NCI-H526 (cell line): ENCODE data around the gene ZFP42.
"Not testable (repeated sequence)": the region's sequence is repeated elsewhere in the genome, so short reads cannot be mapped to it uniquely, and the experiment has no call there.

Experiments
- DNase-seq, 2 experiments: peaks; one replicate each; lab custom pipeline; 2025; lab: John Stamatoyannopoulos, UW

Gene ZFP42

GRCh38 chr4:188021548-188022249, 26.1 kb downstream of the ZFP42 start:
- DNase-seq = peak in 1 of 2 experiments; percentile 36

DNA sequence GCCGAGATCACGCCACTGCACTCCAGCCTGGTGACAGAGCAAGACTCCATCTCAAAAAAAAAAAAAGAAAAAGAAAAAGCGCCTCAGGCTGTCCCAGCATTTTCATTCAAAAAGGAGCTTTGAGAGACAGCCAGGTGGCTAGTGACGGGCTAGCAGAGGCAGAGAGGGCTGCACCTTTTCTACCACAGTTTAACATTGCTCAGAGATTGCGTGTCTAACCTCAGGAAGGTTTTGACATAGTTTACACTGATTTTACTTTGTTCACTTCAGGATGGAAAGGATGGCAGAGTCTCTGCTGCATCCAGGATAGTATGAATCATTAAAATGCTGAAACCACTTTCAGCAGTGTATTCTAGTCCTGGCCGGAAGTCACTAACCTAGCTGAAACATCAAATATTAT, 28.1 kb downstream of the ZFP42 start:
- peak in 1 of 2 experiments; percentile 30 for DNase-seq

DNA sequence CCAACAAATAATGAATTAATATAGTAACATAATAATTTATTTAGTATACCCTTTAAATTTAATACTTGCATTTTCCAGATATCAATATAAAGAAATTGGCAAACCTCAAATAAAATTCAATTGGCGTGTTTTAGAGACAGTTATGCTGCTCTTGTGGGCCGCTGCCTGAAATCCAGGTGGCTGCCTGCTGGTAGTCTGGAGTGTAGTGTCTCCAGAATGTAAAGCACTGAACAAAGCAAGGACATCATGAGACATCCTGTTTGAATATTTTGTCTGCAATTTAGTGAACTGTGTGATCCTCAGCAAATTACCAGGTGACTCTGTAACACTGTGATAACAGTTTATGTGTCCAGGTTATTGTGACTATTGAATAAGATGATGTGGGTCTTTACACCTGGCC, 29.9 kb downstream of the ZFP42 start:
- DNase-seq = peak in 1 of 2 experiments; percentile 4

DNA sequence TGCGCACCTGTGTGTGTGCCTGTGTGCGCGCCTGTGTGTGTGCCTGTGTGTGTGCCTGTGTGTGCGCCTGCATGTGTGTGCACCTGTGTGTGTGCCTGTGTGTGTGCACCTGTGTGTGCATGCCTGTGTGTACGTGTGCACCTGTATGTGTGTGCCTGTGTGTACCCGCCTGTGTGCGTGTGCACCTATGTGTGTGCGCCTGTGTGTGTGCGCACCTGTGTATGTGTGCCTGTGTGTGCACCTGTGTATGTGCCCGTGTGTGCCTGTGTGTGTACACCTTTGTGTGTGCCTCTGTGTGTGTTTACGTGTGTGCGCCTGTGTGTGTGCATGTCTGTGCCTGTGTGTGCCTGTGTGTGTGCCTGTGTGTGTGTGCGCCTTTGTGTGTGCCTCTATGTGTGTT, 33.5 kb downstream of the ZFP42 start:
- DNase-seq = no peak

DNA sequence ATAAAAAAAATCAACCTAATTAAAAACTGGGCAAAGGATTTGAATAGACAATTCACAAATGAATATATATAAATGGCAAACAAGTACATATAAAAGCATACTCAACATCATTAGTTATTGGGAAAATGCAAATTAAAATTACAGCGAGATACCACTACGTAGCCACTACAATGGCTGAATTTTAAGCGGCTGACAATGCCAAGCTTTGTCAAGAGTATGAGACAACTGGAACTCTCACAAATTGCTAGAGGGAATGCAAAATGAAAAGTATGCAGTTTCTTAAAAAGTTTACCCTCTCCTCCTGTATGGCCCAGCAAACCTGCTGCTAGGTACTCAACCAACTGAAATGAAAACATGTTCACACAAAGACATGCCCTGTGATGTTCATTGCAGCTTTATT, 34.8 kb downstream of the ZFP42 start:
- peak; percentile 27 to 40 for DNase-seq

GRCh38 chr4:188031751-188032150, 36.2 kb downstream of the ZFP42 start:
- DNase-seq = no peak

- DNase-seq = no peak
These were observed 36.6 kb downstream of the ZFP42 start for GRCh38 chr4:188032170-188032569.

DNA sequence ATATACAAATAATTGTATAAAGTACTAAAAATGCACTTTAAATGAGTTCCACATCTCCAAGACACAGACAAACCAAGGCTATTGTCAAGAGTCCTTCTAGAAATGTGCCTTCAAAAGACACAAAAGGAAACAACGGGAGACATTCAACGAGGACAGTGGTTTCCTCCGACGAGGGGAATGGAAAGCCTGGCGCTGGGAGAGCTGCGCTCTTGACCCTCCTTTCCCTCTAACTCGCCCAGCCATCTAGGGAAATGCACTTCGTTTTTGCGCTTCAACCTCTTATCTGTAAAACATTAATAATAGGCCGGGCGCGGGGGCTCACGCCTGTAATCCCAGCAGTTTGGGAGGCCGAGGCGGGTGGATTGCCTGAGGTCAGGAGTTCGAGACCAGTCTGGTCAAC, 37.0 kb downstream of the ZFP42 start:
- DNase-seq = no peak

DNA sequence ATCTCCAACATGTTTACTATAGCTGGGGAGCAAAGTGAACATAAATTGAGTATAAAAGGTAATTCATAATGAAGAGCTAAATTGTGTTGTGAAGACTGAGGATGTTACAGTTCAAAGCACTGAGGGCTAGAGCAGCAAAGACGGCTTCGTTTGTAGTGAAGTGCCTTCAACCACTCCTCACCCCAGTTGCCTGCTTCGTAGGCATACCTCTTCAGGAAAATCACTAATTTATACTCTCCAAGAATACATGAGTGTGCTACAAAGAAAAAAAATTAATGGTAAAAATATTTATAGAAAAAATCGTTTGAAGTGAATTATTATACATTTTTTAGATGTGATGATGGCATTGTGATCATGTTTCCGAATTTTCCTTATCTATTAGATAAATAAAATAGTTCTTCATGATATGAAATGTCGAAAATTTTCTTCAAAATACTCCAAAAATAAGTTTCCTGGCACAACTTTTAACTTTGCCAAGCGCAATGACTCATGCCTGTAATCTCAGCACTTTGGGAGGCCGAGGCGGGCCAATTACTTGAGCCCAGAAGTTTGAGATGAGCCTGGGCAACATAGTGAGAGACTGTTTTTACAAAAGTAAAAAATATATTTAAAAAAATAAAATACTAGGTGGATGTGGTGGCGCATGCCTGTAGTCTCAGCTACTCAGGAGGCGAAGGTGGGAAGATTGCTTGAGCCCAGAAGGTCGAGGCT, 41.6 kb downstream of the ZFP42 start:
- DNase-seq = no peak

DNA sequence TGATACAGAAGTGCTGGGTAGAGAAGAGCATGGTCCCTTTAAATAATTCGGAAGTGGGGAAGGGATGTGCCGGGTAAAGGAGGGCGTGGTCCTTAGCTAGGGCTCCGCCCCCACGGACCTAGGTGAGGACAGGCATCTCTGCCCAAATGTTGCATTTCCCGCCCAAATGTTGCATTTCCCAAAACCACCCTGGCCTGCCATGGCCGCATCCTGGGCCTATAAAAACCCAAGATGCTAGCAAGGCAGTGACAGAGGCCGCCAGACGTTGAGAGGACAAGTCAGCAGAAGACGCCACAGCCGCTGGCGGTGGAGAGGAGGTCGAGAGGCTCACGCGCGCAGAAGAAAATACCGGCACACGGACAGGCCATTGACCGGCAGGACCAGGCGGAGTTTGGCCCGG, 46.1 kb downstream of the ZFP42 start:
- no peak for DNase-seq

DNA sequence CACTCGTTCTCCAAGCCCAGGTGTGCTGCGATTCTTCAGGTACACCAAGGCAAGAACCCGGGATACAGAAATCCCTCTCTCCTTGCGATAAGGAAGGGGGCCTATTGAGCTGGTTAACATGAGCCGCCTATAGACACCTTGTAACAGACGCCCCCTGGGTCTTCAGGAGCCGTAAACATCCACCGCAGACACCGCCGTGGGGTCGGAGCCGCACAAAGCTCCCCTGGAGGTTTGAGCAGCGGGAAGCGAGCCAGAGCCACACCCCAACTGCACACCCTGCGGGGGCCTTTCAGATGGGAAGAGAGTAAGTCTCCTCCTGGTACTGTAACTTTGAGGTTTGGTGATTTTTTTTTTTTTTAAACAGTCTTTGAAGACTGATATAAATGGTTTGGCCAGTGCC, 46.6 kb downstream of the ZFP42 start:
- DNase-seq = no peak

- DNase-seq = no peak
These were observed 47.6 kb downstream of the ZFP42 start for GRCh38 chr4:188043154-188043553.

GRCh38 chr4:188045461-188045860, 49.9 kb downstream of the ZFP42 start:
- not testable (repeated sequence) for DNase-seq

- no peak for DNase-seq
These were observed 51.1 kb downstream of the ZFP42 start for GRCh38 chr4:188046657-188047056.

GRCh38 chr4:188053302-188053701, 57.7 kb downstream of the ZFP42 start:
- DNase-seq = no peak
